HG02588 (cell line): Measurements from ENCODE around the gene COL6A5.
"Not testable (repeated sequence)": the region's sequence is repeated elsewhere in the genome, so short reads cannot be mapped to it uniquely, and the experiment has no call there.

Experiments used
- ATAC-seq: cut with Tn5 transposase; IDR thresholded peaks from one replicate; pipeline ENCODE4 v1.9.1; 2021; ENCODE audit warnings: mild to moderate bottlenecking, moderate library complexity; ENCODE audit not compliant: unreplicated experiment

Gene COL6A5

DNA sequence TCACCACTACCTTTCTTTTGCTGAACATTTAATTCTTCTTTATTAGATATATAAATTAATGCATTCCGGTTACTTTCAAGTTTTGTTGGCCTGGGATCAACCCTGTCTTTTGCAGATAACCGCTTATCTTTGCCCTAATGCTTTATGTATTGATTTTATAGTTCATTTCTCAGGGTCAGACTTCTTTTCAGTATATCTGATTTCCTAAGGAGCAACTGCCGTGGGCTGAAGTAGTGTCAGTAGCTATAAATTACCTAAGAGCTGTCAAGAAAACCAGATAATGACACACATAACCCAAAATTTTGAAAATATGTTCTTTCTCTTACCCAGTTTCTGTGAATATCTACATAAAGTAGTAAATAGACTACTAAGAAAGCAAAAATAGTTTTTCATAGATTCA lies 38.0 kb downstream of the COL6A5 start:
- no peak for ATAC-seq

DNA sequence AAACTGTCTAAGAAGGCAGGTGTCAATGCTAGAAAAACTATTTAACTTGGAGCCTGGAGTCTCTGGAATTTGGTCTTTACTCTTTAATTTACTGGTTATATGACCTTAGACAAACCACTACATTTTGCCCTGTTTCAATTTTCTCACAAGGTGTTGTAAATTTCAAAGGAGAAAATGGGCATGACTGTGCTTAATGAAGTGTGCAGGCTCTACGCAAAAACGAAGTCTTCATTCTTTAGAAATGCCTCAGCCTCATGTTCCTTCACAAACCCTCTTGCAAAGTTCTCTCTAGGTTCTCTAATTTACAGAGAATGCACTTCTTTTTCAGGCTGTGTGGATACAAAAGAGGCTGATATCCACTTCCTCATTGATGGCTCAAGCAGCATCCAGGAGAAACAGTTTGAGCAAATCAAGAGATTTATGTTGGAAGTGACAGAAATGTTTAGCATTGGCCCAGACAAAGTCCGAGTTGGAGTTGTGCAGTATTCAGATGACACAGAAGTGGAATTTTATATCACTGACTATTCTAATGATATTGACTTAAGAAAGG lies 39.1 kb downstream of the COL6A5 start:
- ATAC-seq: no peak

DNA sequence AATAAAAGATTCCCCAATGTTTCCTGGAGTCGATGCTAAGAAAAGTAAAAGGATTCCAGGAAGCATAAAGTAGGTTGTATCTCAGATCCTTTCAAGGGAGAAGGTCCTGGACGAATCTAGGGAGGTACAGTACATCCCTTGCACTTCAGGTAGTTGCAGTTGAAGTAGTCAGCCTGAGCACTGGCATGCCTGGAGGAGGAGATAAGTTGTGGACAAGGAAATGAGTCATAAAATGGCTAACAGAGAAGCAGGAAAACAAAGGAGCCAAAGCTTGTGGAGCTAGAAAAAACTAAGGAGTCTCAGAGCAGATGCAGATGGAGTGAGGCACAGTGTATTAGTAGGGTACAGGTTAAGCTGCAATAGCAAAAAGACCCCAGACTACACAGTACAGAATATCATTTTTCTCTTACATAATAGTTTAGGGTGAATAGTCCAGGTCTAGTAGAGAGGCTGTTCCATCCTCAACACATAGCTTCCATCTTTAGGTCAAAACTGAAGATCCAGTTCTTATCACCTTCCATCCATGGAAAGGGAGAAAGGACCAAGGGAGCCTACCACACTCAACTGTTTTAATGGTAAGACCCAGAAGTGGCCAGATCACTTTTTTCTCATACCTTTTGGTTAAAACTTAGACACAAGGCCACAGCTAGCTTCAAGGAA lies 41.3 kb downstream of the COL6A5 start:
- ATAC-seq: no peak

DNA sequence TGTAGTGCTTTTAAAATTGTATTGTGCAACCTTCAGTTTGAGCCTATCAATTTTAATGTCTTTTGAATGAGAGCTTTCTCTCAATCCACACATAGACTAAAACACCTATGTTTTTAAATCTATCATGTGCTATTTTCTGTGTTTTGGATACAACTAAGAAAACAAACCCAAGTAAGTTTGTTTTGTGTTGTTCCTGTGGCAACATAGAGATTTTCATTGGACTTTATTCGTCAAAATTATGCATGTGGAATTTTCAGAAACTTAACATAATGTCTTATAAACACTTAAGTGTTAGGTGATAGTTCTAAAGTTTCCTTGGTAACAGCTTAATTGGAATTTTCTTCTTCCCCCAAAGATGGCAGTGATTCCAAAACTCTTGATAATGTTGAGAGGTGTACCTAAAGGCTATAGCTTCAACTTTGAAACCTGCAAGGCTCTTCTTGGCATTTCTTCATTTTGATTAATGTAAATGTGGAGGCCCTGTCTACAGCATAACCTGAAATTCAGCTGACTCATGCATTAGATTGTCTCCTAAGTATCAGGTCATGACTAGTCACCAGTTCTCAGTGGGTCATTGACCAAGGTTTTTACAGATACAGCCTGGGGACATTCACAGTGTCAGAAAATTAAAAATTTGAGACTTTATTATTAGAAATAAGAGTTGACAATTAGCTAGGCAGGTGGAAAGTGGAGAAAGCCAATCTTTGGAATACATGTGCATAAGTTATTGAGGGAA lies 44.4 kb downstream of the COL6A5 start:
- no peak for ATAC-seq

DNA sequence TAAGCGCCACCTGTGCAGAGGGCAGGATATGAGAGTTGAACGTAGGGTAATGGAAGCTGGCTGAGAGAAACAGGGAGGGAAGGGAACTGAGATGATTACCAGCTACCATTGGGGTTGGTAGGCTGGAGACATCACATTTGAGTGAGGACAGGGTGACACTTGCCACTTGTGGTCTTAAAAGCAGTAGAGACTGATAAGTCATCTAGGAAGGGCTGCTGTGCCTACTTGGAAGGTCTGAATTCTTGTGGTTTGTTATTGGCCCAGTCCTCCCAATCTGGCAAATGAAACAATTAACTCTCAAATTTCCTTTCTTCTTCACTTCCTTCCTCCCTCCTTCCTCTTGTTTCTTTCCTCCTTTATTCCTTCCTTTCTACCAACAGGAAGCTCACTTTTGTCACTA lies 46.8 kb downstream of the COL6A5 start:
- ATAC-seq: no peak

DNA sequence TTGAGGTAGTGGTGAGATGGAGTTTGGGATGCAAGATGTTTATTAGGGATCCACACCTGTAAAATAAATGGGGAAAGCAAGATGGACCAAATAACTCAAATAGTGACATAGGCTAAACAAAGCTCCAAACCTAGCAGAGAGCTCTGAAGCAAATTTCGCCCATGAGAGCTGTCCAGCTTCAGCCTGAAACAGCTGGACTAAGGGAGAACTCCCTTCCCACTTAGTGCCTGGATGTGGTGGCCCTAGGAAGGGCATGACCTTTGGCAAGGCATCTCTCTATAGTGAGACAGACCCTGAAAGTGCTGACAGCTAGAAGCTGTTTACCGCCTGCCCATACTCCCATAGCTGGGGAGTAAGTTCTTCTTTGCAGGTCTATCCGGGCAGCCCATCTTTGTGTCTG lies 48.1 kb downstream of the COL6A5 start:
- no peak for ATAC-seq

DNA sequence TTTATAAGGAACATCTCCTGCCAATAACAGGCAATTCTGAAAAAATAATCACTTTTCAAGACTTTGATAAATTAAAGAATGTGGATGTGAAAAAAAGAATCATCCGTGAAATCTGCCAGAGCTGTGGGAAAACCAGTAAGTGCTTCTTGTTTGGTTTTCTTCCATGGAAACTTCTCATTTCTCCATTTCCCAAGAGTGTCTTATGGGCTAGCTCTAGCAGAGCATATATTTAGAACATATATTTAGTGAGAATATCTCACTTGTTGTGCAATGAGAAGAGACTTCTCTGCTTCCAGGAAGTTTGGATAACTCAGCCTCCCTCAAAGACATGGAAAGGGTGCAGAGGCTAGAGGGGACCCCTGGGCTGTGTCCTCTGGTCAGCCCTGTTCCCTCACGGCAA lies 49.9 kb downstream of the COL6A5 start:
- no peak for ATAC-seq

DNA sequence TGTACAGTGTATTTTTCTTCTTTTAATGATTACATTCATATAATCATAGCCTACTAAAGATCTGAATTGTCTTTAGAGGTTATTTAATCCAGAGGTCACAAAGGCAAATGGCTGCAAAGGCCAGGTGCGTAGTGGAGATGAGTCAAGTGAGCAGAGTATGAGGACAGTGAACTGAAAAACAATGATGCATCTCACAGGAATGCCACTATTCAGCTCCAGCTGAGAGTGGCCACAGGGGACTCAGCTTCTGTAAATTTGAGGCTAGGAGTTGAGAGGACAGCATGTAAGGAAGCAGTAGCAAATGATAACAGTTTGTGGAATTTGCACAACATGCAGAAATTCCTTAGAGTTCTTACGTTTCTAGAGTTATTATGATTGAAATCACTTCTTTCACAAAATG lies 50.4 kb downstream of the COL6A5 start:
- ATAC-seq: no peak

DNA sequence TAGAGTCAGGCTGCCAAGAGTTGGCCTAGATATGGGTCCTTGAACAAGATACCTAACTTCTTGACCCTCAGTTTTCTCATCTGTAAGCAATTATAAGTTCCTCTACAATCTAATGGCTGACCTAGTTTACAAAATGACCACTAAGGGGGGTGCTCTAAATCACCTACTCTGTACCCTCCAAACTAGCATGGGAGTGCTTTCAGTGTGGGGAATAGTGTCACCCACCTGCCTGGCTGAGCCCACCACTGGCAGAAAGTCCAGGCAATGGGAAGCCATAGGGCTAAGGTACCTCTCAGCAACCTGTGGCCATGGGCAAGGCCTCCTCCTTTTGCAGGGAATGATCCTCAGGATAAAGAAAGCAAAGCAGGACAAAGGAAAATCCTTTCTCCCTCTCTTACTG lies 58.9 kb downstream of the COL6A5 start:
- no peak for ATAC-seq

DNA sequence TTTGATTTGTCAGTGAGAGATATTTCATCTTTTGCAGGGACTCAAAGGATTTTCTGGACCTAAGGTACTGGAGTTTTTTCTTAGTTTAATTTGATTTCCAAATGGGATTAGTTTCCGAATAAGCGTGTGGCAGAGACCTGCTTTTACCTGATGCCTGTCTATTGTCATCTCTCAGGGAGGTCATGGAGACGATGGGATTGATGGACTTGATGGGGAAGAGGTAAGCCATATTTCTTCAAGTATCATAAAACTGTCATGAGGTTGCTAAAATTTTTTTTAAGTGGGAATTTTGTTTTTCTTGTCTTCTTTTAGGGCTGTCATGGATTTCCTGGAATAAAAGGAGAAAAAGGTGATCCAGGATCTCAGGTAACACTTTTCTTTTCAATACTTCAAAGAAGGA lies 60.5 kb downstream of the COL6A5 start:
- ATAC-seq: no peak

DNA sequence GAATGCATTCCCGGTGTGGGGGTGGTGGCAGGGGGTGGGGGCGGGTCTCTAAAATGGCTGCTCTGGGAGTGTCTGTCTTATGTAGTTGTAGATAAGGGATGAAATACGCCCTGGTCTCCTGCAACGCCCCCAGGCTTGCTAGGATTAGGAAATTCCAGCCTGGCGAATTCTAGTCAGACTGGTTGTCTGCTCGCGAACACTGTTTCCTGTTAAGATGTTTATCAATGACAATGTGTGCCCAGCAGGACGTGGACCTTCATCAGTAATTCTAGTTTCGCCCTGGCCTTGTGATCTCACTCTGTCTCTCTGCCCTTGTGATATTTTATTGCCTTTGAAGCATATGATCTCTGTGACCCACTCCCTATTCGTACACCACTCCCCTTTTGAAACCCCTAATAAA lies 62.8 kb downstream of the COL6A5 start:
- ATAC-seq: not testable (repeated sequence)

DNA sequence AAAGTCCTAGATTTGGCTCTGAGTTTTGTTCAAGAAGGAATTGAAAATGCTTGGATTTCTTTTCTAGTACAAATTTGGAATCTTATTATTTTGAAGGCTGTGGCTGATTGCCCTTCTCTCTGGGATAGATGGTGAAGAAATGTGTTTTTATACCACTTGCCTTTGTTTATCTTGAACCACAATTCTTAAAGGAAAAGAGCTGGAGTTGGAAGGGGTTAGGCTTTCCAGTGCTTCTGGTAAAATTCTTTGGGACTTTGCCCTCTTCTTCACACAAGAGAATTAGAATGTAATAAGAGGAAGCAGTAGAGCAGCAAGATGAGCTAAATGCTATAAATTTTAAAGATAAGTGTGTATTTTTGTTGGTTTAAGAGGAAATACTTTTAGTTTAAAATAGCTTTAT lies 65.8 kb downstream of the COL6A5 start:
- ATAC-seq: no peak

DNA sequence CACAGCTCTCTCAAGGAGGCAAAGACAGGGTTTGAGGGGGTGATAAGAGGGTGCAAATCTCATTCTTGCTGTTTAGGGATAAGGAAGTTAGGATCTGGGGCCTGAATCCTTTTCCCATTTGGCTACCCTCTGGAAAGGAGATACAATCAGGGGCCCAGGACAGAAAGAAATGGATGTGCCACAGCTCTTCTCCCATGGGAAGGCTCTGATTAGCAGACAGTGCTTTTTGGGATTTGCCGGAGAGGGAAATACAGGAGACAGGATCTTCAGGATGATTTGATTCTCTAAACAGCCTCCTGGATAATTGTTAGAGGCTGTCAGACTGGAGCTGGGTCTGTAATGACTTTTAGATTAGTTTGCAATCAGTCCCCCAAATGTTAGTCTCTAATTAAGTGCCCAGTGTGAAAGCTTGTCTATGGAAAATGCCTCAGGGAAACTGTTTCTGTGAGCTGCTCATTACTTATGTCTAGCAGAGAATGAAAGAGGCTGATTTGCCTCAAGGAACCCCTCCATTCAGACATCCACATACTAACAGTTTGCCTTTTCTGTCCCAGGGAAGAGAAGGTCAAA lies 67.6 kb downstream of the COL6A5 start:
- no peak for ATAC-seq

DNA sequence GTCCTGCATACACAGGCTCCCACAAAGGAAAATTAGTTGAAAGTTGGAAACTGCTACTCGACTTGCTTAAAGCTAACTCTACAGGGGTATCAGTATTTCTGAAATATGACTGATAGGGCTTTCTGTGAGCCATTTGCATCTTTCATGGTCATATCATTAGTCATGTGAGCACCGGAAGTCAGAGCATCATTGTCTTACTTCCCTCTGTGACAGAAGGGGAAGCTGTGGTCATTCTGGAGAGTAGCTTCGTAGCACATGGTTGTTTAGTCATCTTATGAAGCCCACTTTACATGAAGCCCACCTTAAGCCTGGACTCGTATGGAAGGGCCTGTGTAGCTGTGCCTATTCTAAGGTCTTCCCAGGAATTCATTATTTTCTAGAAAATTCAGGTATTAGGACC lies 69.0 kb downstream of the COL6A5 start:
- ATAC-seq: no peak

DNA sequence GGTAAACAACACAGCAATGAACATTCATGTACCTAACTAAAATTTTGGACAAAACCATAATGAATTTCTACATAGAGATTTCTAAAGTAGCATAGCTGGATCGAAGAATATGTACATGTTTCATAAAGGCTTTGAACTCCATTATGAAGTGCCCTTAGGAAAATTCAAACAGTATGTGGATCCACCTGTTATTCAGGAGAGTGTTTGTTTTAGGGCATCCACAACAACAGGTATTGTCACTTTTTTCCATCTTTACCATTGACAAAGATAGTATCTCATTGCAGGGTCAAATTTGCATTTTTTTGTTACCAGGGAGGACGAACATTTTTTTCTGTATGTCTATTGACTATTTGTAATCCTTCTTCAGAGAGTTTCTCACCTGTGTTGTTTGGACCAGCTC lies 75.0 kb downstream of the COL6A5 start:
- ATAC-seq: no peak

DNA sequence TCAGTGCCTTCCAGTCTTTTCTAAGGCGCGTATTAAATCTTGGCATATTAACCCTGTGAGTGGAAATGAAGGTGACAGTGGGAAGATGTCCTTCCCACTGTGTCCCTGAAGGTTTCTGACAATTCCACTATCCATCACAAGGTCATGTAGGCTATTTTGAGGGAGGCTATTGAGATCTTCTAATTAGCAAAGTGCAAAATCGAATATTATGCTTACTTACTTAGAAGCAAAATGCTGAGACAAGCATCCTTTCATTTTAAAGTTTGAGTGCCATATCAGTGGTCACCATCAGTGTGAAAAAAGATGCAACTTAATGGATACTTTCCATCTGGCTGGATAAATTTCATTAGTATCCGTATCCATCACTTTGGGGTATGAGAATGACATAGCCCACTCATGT lies 77.6 kb downstream of the COL6A5 start:
- ATAC-seq: no peak

DNA sequence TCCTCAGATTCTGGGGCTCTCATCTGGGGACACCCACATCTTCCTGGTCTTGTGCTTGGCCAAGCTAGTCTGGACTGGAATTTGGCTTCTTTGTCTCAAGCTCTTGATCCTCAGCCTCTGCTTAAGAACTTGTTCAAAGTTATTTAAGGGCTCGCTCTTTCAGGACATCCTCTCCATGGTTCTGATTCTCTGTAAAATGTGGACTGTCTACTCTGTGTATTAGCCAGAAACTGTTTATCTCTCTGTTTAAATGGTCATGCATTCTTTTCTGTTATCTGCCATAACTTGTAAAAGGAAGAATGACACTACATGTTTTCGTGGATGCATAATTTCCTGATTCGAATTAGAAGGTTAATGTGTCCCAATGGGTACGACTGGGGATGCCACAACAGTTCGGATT lies 79.4 kb downstream of the COL6A5 start:
- ATAC-seq: no peak

DNA sequence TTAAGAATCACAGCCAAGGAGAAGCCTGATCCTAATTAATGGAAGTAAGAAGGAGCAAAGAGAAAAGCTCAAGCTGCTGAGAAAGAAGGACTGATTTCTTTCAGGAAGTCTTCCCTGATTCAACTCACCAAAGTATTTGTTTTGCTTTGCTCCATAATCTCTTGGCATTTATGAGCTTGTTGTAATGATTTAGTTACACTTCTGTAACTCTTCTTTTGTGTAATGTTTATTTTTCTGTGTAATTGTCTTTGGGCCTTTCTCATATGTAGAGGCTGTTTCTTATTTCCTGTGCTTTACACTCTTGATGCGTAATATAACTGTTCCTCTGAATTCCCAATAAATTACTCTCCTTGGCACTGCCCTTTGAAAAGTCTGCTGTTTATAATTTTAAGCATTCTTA lies 80.0 kb downstream of the COL6A5 start:
- no peak for ATAC-seq

DNA sequence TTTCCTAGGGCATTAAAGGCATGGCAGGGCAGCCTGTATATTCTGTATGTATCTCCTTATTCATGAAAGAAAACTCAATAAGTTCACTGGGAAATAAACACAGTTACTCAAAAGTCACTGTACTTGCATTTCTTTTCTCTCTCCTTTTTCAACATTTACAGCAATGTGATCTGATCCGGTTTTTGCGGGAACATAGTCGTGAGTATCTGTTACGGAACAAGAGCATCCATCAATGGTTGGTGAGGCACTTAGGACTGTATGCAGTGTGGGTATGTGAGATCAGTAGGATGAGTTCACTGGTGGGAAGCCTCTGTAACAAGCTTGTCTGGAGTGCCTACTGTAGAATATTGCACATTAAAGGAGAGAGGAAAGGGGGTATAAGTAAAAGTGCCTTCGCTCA lies 80.7 kb downstream of the COL6A5 start:
- ATAC-seq: no peak

DNA sequence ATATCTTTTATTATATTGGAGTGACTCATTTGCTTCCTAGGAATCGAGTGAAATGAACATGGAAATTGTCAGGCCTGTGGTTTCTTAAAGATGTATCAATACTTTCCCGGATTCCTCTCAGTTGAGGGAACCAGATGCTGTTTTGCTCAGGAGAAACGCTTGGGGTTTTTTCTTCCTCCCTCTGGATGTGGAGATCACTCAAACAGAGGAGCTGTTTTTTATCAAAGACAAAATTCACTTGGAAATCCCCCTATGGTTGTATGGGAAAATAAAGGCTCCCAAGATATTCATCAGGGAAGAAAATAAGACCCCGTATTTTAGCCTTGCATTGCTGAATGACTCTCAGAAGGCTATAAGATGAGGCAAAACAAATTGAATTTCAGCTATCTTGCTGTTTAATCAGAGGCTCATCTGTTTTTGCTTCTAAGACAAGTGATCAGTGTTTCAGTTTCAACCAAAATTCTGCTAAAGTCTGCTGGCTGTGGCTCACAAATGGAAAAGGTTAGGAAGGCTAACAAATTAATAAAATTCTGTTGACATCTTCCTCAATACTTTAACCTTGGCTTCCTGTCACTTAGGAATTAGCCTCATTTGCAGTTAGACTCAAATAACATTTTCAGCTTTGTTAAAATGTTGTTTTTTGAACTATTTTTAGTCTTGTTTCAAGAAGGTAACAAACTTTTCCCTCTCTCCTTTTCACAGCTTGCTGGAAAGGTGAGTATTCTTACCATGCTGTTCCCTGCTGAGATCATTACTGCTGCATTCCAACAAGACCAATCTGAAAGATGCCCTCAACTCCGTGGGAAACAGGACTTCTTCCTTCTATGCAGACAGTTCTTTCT lies 83.6 kb downstream of the COL6A5 start:
- no peak for ATAC-seq

DNA sequence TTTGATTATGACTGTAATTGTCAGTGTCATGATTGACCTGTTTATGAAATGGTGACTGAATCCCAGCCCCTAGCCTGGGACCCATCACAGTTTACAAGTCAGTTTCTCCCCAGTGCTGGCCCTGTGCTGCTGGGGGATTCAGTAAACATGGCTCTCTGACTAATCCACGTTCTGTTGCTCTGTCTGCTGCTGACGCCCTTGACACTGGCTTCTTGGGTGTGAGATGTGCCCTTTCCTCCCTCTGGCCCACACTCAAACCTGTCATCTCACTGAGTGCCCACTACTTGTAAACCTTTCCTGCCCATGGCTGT lies 84.2 kb downstream of the COL6A5 start:
- ATAC-seq: no peak

DNA sequence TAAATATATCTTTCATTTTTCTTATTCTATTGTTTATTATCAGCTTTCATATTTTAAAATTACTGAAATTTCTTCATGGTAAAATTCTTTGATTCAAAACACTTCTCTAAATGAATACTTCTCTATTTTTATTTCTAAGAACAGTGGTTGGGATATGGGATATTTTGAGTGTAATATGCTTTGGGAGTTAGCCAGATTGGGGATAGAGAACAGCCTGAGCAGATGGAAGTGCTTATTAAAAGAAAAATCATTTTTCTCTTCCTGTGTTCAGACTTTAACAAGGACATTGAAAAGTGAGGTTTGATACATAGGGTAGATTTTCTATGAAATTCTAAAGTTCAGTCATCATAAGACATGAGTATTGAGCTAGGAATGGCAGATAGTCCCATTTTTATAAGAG lies 84.8 kb downstream of the COL6A5 start:
- ATAC-seq: no peak
